ENCODE measurements around the gene SEPTIN7. TPM values are rescaled to one million over a fixed set of nuclear protein-coding genes. Genes with fewer than 3 reads are reported as not detected.

Gene SEPTIN7
- total RNA-seq, 1 donor from 2014 or later, result 560 TPM

GRCh38 chr7:35817181-35817580 lies 16.3 kb downstream of the SEPTIN7 start:
- Mint-ChIP-seq H3K4me1 (no peaks in the 10 kb centered on the region), H3K27me3 (ENCODE audit: insufficient read depth, low read depth) (peaks cover 4% of the 10 kb centered on the region), H3K4me3 (no peak overlapping the region), H3K27ac (no peak overlapping the region), H3K9me3 (peaks cover 78% of the 10 kb centered on the region), H3K36me3 (peaks cover 56% of the 10 kb centered on the region)
- no peak for DNase-seq (ENCODE audit: low spot score)
- no peak overlapping the region for H3K4me3 ChIP-seq
- no peaks in the 10 kb centered on the region for H3F3A ChIP-seq (ENCODE audit: low read depth)
- peaks cover 100% of the 10 kb centered on the region for H3K79me2 ChIP-seq (ENCODE audit: low read depth)
- no peaks in the 10 kb centered on the region for H3K36me3 ChIP-seq
- no peak overlapping the region for H3K27ac ChIP-seq
- TF ChIP-seq EZH2phosphoT487 (IDR thresholded peaks at IDR 0.05) (no peak), CTCF (IDR thresholded peaks at IDR 0.05) (no peak), EZH2 (IDR thresholded peaks at IDR 0.05) (no peak)
- no peak overlapping the region for H2AFZ ChIP-seq (replicated peaks)
- H3K9me3 ChIP-seq (ENCODE audit: low read depth), result no peaks in the 10 kb centered on the region
- H3K4me2 ChIP-seq, result no peak overlapping the region
- H4K20me1 ChIP-seq (ENCODE audit: low read depth), result peaks cover 6% of the 10 kb centered on the region
- no peak overlapping the region for H3K9ac ChIP-seq
- no peaks in the 10 kb centered on the region for H3K27me3 ChIP-seq
- H3K4me1 ChIP-seq, result no peaks in the 10 kb centered on the region

GRCh38 chr7:35817930-35818329 lies 17.1 kb downstream of the SEPTIN7 start:
- Histone ChIP-seq H3K4me1 (no peaks in the 10 kb centered on the region), H3K36me3 (no peaks in the 10 kb centered on the region), H3K4me2 (no peak overlapping the region), H3K27me3 (no peaks in the 10 kb centered on the region), H3K79me2 (ENCODE audit: low read depth) (peaks cover 100% of the 10 kb centered on the region), H3K27ac (no peak overlapping the region), H3F3A (ENCODE audit: low read depth) (no peaks in the 10 kb centered on the region), H2AFZ (replicated peaks) (no peak overlapping the region), H3K9ac (no peak overlapping the region), H3K4me3 (no peak overlapping the region), H4K20me1 (ENCODE audit: low read depth) (peaks cover 6% of the 10 kb centered on the region), H3K9me3 (ENCODE audit: low read depth) (no peaks in the 10 kb centered on the region)
- DNase-seq (ENCODE audit: low spot score), result no peak
- Mint-ChIP-seq H3K9me3 (peaks cover 81% of the 10 kb centered on the region), H3K36me3 (peaks cover 58% of the 10 kb centered on the region), H3K27me3 (ENCODE audit: insufficient read depth, low read depth) (peaks cover 4% of the 10 kb centered on the region), H3K4me1 (no peaks in the 10 kb centered on the region), H3K27ac (no peak overlapping the region), H3K4me3 (no peak overlapping the region)
- TF ChIP-seq EZH2 (IDR thresholded peaks at IDR 0.05), result no peak
- TF ChIP-seq CTCF (IDR thresholded peaks at IDR 0.05), result no peak
- TF ChIP-seq EZH2phosphoT487 (IDR thresholded peaks at IDR 0.05), result no peak

- H3K27me3 ChIP-seq, result no peaks in the 10 kb centered on the region
- H3K27ac ChIP-seq, result no peak overlapping the region
- Mint-ChIP-seq H3K4me1 (no peaks in the 10 kb centered on the region), H3K4me3 (no peak overlapping the region), H3K27me3 (ENCODE audit: insufficient read depth, low read depth) (peaks cover 4% of the 10 kb centered on the region), H3K9me3 (peaks cover 78% of the 10 kb centered on the region), H3K36me3 (peaks cover 58% of the 10 kb centered on the region), H3K27ac (no peak overlapping the region)
- no peak overlapping the region for H2AFZ ChIP-seq (replicated peaks)
- H3K79me2 ChIP-seq (ENCODE audit: low read depth), result peaks cover 100% of the 10 kb centered on the region
- no peaks in the 10 kb centered on the region for H3K9me3 ChIP-seq (ENCODE audit: low read depth)
- no peak overlapping the region for H3K4me2 ChIP-seq
- no peaks in the 10 kb centered on the region for H3K36me3 ChIP-seq
- TF ChIP-seq EZH2phosphoT487 (IDR thresholded peaks at IDR 0.05), result no peak
- TF ChIP-seq CTCF (IDR thresholded peaks at IDR 0.05), result no peak
- no peak for TF ChIP-seq EZH2 (IDR thresholded peaks at IDR 0.05)
- no peak overlapping the region for H3K9ac ChIP-seq
- no peak for DNase-seq (ENCODE audit: low spot score)
- H3F3A ChIP-seq (ENCODE audit: low read depth), result no peaks in the 10 kb centered on the region
- H3K4me1 ChIP-seq, result no peaks in the 10 kb centered on the region
- peaks cover 8% of the 10 kb centered on the region for H4K20me1 ChIP-seq (ENCODE audit: low read depth)
- no peak overlapping the region for H3K4me3 ChIP-seq
Measured at GRCh38 chr7:35818513-35818912, 17.7 kb downstream of the SEPTIN7 start.

Data from neural progenitor cell (in vitro differentiated cells).